Posterior vena cava (tissue), 2 donors: Measurements from ENCODE around the gene GATB. TPM values are rescaled to one million over a fixed set of nuclear protein-coding genes. Genes with fewer than 3 reads are reported as not detected.

ENCODE experiments used
- DNase-seq: peaks from one replicate; pipeline ENCODE4 v3.0.0-alpha.2; 2020; ENCODE audit warnings: low spot score
- intact Hi-C, 2 donors: fragments of 100-400 bp; cut with DNase I; formaldehyde crosslinking; loops; one replicate each; pipeline versions ENCODE4 v1.14.1 to v1.14.2; 2022 to 2023
- total RNA-seq, 2 donors: library from RNA; stranded (reverse); fragmentation: NEBNext Ultra II Directional; extraction: Animal tissue kit (Norgen Biotek cat#: 25700); gene quantifications; one replicate each; pipeline ENCODE4 v1.2.1, GENCODE V29; 2021
- donor health status: DM: yes; HTN: yes; CAD: no.
- donor health status: DM: yes; HTN: yes; CAD: no.

Gene GATB
- total RNA-seq, 2 donors from 2014 or later = 11.2 to 14.2 TPM

GRCh38 chr4:151688003-151688784 is 72.6 kb downstream of the GATB start:
- DNase-seq = no peak
- intact Hi-C loops = no loop called here

GRCh38 chr4:151687021-151687640 is 73.7 kb downstream of the GATB start:
- intact Hi-C loops = no loop called here
- no peak for DNase-seq

- intact Hi-C loops = no loop called here
- DNase-seq = no peak
Observed at GRCh38 chr4:151685303-151685702, 75.5 kb downstream of the GATB start.

- intact Hi-C loops = no loop called here
- DNase-seq = no peak
Observed at GRCh38 chr4:151681085-151681484, 79.7 kb downstream of the GATB start.

- DNase-seq = no peak
- intact Hi-C loops = no loop called here
Observed at GRCh38 chr4:151679231-151679630, 81.6 kb downstream of the GATB start.

GRCh38 chr4:151678048-151678872 is 82.5 kb downstream of the GATB start:
- intact Hi-C loops = no loop called here
- DNase-seq = no peak

- no peak for DNase-seq
- intact Hi-C loops = no loop called here
Observed at GRCh38 chr4:151677193-151677592, 83.6 kb downstream of the GATB start.

GRCh38 chr4:151676301-151676700 is 84.5 kb downstream of the GATB start:
- DNase-seq = no peak
- intact Hi-C loops = no loop called here

GRCh38 chr4:151675411-151675971 is 85.3 kb downstream of the GATB start:
- intact Hi-C loops = no loop called here
- DNase-seq = no peak

- intact Hi-C loops = no loop called here
- DNase-seq = no peak
Observed at GRCh38 chr4:151674804-151675391, 85.9 kb downstream of the GATB start.

GRCh38 chr4:151673908-151674520 is 86.8 kb downstream of the GATB start:
- DNase-seq = no peak
- intact Hi-C loops = no loop called here

- intact Hi-C loops = no loop called here
- DNase-seq = no peak
Observed at GRCh38 chr4:151672996-151673395, 87.8 kb downstream of the GATB start.

- no peak for DNase-seq
- intact Hi-C loops = no loop called here
Observed at GRCh38 chr4:151671541-151672059, 89.2 kb downstream of the GATB start.

GRCh38 chr4:151670843-151671242 is 90.0 kb downstream of the GATB start:
- intact Hi-C loops = no loop called here
- DNase-seq = no peak

GRCh38 chr4:151669990-151670389 is 90.8 kb downstream of the GATB start:
- DNase-seq = no peak
- intact Hi-C loops = no loop called here

GRCh38 chr4:151668689-151669402 is 92.0 kb downstream of the GATB start:
- intact Hi-C loops = no loop called here

GRCh38 chr4:151667666-151668065 is 93.1 kb downstream of the GATB start:
- DNase-seq = no peak
- intact Hi-C loops = no loop called here

More at GRCh38 chr4:151668689-151669402, 92.0 kb downstream of the GATB start:
- no peak for DNase-seq

GRCh38 chr4:151667048-151667447 is 93.8 kb downstream of the GATB start:
- no peak for DNase-seq
- intact Hi-C loops = no loop called here
